ENCODE data around the gene CGRRF1. TPM values are rescaled to one million over a fixed set of nuclear protein-coding genes. Genes with fewer than 3 reads are reported as not detected.

Gene CGRRF1
- total RNA-seq, 4 donors from 2014 or later, result 16.5 to 28.8 (median 21.2) TPM

- WGBS, 2 donors, result 68 to 70% methylated on average over 7 of the region's 7 CpGs
These were observed 11.1 kb upstream of the CGRRF1 start for GRCh38 chr14:54498579-54498978.

GRCh38 chr14:54500744-54501143 is 9.0 kb upstream of the CGRRF1 start:
- DNase-seq (ENCODE audit: low spot score in 2 of 2), result no peak
- H3K27ac ChIP-seq, result no peak overlapping the region
- WGBS, 2 donors, result 74 to 83% methylated on average over 3 of the region's 3 CpGs
- no peaks in the 10 kb centered on the region for H3K36me3 ChIP-seq
- no peak for TF ChIP-seq EP300 (IDR thresholded peaks at IDR 0.05)
- TF ChIP-seq CTCF (IDR thresholded peaks at IDR 0.05), result no peak
- TF ChIP-seq POLR2A (IDR thresholded peaks at IDR 0.05), result no peak
- H3K4me1 ChIP-seq, result peaks cover 0 to 4% (median 0%) of the 10 kb centered on the region in 4 donors
- no peaks in the 10 kb centered on the region for H3K9me3 ChIP-seq
- H3K27me3 ChIP-seq, result no peaks in the 10 kb centered on the region
- no peak overlapping the region for H3K4me3 ChIP-seq

More at GRCh38 chr14:54498579-54498978, 11.1 kb upstream of the CGRRF1 start:
- Histone ChIP-seq H3K9me3 (no peaks in the 10 kb centered on the region), H3K27me3 (no peaks in the 10 kb centered on the region), H3K4me3 (no peak overlapping the region), H3K27ac (no peak overlapping the region), H3K4me1 (peaks cover 0 to 4% (median 0%) of the 10 kb centered on the region in 4 donors), H3K36me3 (no peaks in the 10 kb centered on the region)
- TF ChIP-seq CTCF (IDR thresholded peaks at IDR 0.05), result no peak
- no peak for TF ChIP-seq POLR2A (IDR thresholded peaks at IDR 0.05)
- no peak for TF ChIP-seq EP300 (IDR thresholded peaks at IDR 0.05)
- DNase-seq (ENCODE audit: low spot score in 2 of 2), result no peak

GRCh38 chr14:54501480-54501879 is 8.2 kb upstream of the CGRRF1 start:
- no peak overlapping the region for H3K27ac ChIP-seq
- H3K27me3 ChIP-seq, result no peaks in the 10 kb centered on the region
- H3K9me3 ChIP-seq, result no peaks in the 10 kb centered on the region
- 83 to 86% methylated on average over 3 of the region's 3 CpGs for WGBS, 2 donors
- H3K36me3 ChIP-seq, result no peaks in the 10 kb centered on the region
- no peak for DNase-seq (ENCODE audit: low spot score in 2 of 2)
- no peak overlapping the region for H3K4me3 ChIP-seq
- H3K4me1 ChIP-seq, result peaks cover 0 to 4% (median 0%) of the 10 kb centered on the region in 4 donors
- TF ChIP-seq POLR2A (IDR thresholded peaks at IDR 0.05), result no peak
- TF ChIP-seq EP300 (IDR thresholded peaks at IDR 0.05), result no peak
- no peak for TF ChIP-seq CTCF (IDR thresholded peaks at IDR 0.05)

GRCh38 chr14:54502602-54503001 is 7.1 kb upstream of the CGRRF1 start:
- TF ChIP-seq CTCF (IDR thresholded peaks at IDR 0.05), result no peak

GRCh38 chr14:54503486-54503885 is 6.2 kb upstream of the CGRRF1 start:
- Histone ChIP-seq H3K27ac (no peak overlapping the region), H3K4me3 (no peak overlapping the region), H3K9me3 (no peaks in the 10 kb centered on the region), H3K4me1 (peaks cover 0 to 4% (median 0%) of the 10 kb centered on the region in 4 donors), H3K27me3 (no peaks in the 10 kb centered on the region), H3K36me3 (no peaks in the 10 kb centered on the region)
- DNase-seq (ENCODE audit: low spot score in 2 of 2), result no peak
- 50 to 51% methylated on average over 3 of the region's 3 CpGs for whole genome bisulfite sequencing, 2 donors
- TF ChIP-seq CTCF (IDR thresholded peaks at IDR 0.05) (peak in 3 of 5 experiments; percentile 11 to 26 (median 17)), EP300 (IDR thresholded peaks at IDR 0.05) (no peak), POLR2A (IDR thresholded peaks at IDR 0.05) (no peak)

More at GRCh38 chr14:54502602-54503001, 7.1 kb upstream of the CGRRF1 start:
- Histone ChIP-seq H3K36me3 (no peaks in the 10 kb centered on the region), H3K27ac (no peak overlapping the region), H3K4me3 (no peak overlapping the region), H3K9me3 (no peaks in the 10 kb centered on the region), H3K27me3 (no peaks in the 10 kb centered on the region), H3K4me1 (peaks cover 0 to 4% (median 0%) of the 10 kb centered on the region in 4 donors)
- no peak for DNase-seq (ENCODE audit: low spot score in 2 of 2)
- 51 to 73% methylated on average over 2 of the region's 2 CpGs for WGBS, 2 donors
